HuH-7 (cell line): ENCODE results near the gene TCIRG1.
A peak's percentile ranks its signal among the peaks of the same experiment; 100 is the strongest.
"Not testable (repeated sequence)": the region's sequence is repeated elsewhere in the genome, so short reads cannot be mapped to it uniquely, and the experiment has no call there.

ENCODE experiments used
- DNase-seq: peaks from one replicate; pipeline ENCODE4 v3.0.0; 2011; ENCODE audit warnings: low spot score

The TCIRG1 gene, protein sequence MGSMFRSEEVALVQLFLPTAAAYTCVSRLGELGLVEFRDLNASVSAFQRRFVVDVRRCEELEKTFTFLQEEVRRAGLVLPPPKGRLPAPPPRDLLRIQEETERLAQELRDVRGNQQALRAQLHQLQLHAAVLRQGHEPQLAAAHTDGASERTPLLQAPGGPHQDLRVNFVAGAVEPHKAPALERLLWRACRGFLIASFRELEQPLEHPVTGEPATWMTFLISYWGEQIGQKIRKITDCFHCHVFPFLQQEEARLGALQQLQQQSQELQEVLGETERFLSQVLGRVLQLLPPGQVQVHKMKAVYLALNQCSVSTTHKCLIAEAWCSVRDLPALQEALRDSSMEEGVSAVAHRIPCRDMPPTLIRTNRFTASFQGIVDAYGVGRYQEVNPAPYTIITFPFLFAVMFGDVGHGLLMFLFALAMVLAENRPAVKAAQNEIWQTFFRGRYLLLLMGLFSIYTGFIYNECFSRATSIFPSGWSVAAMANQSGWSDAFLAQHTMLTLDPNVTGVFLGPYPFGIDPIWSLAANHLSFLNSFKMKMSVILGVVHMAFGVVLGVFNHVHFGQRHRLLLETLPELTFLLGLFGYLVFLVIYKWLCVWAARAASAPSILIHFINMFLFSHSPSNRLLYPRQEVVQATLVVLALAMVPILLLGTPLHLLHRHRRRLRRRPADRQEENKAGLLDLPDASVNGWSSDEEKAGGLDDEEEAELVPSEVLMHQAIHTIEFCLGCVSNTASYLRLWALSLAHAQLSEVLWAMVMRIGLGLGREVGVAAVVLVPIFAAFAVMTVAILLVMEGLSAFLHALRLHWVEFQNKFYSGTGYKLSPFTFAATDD

DNA sequence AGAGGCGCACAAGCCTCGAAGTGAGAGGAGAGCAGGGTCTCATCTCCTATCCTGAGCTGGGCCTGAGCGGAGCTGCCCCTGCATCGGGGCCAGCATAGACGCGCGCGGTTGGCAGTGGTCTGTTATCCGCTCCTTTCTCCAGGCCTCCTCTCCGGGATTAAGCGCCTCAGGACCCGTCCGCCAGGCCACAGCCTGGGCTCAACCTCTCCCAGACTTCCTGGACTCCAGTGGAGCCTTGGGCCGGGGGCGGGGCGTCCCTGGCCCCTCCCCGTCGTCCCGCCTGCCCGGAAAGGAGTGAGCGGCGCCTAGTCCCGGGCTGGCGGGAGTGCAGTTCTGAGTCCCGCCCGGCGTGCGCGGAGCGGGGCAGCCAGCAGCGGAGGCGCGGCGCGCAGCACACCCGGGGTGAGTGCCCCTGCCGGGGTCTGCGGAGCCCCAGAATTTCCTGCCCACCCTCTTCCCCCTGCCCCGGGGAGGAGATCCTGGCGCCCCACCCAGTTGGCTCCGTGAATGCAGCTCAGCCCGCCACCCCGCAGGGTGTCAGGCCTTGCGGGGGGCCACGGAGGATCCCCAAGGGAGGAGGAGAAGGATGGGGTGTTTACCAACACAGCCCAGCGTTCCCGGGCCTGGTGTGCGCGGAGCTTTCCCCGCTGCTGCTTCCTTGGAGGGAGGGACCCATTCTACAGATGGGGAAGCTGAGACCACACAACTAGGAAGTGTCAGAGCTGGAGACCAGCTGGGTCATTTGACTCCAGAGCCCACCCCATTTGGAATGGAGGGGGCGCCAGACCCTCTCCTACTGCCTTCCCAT lies at the start of gene TCIRG1:
Gene TCIRG1, plus strand, starts transcription at position 308 of the 808 bp plus-strand sequence. CDS start 2,247 bp downstream, outside the sequence.
- peak; percentile 100 for DNase-seq

DNA sequence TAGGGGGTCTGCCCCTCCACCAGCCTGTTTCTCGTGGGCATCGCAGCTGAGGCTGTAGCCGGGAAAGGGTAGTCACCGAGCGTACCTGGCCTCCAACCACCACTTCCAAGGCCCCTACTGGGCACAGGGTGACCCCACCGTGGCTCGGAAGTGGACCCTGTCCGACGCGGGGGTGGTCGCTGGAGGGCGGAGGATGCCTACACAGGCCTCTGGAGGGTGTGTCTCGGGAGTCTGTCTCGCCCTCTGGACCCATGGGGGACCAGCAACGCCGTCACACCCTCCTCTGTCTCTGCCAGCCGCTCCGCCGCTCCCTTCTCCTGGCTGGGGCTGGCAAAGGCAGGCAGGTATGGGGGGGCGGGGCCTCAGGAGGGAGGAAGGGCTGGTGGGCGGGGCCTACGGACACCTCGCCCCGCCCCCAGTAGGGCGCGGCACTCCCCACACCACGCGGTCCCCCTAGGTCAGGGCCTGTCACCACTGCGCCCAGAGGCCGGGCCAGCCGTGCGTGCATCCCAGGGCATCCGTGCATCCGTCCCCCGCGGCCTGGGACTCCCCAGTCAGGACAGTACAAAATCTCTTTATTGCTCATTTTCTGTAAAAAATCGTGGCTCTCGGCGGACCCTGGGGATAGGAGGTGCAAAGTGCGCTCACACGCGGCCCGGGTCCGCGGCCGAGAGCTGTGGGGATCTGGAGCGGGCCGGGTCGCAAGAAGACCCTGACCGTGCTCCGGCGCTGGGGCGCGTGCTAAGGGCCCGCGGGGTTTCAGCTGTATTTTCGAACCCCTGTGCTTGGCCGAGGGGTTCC lies 48.1 kb upstream of the TCIRG1 start:
- DNase-seq = not testable (repeated sequence)

DNA sequence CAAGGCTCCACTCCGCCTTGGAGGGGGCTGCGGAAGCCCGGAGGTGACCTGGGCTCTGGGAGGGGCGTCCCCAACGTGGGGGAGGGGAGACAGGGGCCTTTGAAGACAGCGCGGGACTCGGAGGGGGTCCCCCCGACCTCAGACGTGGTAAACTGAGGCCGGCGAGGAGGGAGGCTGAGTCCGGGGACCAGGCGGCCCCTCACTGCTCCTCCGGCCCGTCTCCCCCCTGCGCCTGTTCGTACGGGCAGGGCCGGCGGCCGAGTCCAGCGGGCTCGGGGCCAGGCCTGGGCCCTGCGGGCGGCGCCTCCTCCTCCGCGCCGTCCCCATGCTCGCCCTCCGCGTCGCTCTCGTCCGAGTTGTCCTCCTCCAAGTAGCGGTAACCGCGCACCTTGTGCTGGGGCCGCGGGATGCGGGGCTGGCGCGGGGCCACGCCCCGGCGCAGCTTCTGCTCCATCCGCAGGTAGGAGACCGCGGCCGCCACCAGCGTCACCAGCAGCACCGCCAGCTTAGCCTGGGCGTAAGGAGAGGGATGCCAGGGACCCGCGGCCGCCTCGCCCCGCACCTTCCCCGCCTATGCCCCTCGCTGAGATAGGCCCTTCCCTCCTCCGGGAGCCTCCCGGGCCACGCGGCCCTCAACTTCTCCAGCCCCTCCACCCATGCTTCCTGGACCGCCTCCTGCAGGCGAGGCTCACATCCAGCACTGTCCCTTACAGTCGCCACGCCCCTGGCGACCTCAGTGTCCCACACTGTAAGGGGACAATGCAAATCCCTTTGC lies 47.3 kb upstream of the TCIRG1 start:
- DNase-seq = not testable (repeated sequence)

DNA sequence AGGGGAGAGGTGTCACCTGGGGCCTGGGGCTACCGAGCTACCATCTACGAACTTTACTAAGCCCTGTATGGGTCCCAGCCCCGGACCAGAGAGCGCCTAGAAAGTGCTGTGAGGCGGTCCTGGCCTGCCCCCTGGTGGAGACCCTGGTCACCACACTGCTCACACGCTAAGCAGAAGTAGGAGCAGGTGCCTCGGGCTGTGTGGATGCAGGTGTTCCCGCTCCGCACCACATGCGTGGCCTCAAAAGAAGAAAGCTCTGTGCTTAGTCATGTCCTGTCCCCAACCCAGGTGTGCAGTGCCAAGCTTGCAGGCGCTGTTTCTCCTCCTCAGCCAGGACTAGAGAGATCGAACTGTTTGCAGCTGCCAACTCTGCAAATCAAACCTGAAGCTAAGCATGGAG lies 45.0 kb upstream of the TCIRG1 start:
- not testable (repeated sequence) for DNase-seq

DNA sequence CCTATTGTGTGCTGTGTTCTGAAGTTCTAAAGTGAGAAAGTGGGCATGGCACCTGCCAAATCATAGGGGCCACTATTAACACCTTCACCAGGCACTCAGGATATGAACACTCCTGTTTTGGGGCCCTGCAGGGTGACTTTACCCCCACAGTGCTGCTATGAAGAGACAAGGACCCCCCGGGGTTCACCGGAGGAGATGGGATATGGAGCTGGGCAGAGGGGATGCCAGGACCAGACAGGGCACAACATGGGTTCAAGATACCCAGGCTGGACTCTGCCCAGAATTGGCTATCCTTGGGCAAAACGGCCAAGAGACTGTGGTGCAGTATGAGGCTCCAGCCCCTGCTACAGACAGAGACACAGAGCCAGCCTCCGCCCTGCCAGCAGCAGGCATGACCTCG lies 44.4 kb upstream of the TCIRG1 start:
- not testable (repeated sequence) for DNase-seq

DNA sequence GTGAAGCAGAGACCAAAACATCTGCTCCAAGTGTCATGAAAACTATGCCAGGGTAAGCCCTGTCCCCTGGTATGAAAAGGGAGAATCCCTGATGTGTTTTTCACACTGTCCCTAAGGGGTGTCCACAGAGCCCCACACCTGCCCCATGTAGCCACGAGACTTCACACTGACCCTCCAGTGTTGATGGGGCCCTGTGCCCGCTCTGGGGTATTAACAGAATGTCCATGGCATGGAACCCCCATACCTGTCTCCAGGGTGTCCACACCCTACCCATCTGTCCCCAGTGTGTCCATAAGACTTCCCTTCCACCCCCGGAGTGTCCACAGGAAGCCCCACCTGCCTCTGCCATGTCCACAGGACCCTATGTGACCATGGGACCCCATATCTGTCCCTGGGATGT lies 43.7 kb upstream of the TCIRG1 start:
- not testable (repeated sequence) for DNase-seq

DNA sequence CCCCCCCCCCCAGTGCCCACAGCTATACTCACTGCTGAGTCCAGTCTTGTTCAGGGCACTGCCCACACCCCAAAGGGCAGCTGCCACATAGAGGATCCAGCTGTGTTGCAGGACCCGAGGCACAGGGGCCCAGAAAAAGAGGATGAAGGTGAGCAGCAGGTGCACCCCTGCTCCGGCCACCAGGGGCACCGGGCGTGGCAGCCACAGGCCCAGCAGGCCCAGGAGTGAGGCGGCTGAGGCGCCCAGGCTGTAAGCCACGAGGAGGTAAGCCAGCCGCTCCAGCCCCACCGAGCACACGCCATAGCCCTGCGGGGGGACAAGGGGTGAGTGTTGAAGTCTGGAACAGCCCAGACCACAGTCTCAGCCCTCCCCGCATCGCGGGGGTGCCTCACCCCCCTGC lies 43.2 kb upstream of the TCIRG1 start:
- not testable (repeated sequence) for DNase-seq

DNA sequence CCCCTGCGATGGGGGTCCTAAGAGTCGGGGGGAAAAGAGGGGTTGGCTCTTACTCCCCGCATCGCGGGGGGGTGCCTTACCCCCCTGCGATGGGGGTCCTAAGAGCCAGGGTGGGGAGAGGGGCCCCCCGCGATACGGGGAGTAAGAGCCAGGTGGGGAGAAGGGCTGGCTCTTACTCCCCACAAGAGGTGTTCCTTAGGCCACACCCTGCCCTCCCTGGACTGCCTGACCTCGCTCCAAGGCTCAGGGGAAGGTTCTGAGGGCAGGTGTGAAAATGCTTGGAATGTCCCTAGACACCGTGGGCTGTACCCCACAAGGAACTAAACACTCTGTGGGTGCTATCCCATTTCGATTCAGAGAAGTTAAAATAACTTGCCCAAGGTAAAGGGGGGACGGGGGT lies 42.8 kb upstream of the TCIRG1 start:
- DNase-seq = no peak

DNA sequence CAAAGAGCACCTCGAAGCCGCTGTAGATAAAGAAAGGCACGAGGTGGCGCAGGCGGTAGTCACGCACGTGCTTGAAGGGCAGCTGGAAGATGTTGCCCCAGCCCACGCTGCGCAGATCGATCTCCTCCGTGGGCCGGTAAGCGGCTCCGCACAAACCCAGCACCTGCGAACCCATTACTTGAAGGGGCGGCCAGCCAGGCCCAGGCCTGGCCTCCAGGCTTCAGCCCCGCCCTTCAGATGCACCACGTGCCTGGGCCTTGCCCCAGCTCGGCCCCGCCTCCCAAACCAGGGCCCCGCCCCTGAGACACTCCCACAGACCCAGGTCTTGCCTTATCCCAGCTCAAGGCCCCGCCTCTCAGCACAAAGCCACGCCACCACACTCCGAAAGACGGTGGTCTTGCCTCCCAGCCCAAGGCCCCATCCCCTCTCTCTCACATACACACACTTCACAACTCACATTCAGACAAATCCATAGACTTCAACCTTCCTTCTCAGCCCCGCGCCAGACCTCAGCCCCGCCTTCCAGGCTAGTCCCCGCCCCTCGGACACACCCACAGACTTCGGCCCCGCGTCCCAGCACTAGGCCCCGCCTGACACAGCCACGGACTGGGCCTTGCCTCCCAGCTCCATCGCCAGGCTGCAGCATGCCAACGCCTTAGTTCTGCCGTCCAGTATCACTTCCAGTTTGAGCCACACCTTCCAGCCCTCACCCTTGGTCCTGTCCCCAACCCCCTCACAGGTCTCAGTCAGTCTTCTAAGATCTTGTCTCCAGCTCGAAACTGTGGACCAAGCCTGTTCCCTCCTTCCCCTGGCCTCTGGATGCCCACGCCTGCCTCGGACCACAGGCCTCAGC lies 42.0 kb upstream of the TCIRG1 start:
- DNase-seq = peak; percentile 99

DNA sequence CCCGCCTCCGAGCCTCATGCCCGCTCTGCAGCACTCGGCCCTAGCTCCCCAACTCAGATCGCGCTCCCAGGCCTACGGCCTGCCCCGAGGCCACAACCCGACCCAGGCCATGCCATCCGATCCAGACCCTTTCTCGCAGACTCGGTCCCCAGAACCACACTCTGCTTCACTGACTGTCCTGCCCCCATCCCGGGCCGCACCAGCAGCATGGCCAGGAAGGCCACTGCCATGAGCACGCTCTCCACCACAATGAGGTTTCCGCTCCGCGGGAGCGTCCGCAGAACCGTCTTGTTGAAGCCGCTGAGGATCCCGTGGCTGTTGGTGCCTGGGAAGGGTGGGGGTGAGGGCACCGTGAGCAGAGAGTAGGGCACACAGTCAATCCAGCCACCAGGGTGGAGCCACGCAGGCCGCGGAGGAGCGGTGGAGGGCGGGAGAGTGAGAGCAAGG lies 41.3 kb upstream of the TCIRG1 start:
- no peak for DNase-seq

DNA sequence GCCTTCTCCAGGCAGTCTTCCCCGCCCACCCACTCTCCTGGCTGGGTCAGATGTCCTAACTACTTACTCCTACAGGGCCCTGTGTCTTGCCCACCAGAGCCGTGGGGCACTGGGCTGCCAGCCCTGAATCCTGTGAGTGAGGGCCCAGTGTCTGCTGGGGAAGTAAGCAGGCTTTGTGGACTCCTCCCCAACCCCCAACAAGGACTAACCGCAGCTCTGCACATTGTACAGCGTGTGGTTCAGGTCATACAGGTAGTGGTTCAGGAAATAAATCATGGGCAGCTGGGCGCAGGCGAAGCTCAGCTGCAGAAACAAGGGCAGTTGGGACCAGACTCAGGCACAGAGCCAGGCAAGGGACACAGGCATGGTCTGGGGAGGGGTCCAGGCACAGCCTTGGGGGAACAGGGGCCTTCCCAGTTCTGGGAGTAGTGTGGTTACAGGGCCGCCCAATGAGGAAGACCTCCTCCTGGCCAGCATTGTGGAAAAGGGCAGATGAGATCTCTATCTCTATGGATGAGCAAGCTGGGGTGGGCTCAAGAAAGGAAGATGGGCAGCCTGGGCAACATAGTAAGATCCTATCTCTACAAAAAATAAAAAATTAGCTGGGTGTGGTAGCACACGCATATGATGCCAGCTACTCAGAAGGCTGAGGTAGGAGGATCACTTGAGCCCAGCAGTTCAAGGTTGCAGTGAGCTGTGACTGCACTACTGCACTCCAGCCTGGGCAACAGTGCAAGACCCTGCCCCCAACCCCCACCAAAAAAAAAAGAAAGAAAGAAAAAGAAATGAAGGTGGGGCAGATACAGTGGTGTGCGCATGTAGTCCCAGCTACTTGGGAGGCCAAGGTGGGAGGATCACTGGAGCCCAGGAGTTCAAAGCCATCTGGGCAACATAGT lies 40.4 kb upstream of the TCIRG1 start:
- no peak for DNase-seq

DNA sequence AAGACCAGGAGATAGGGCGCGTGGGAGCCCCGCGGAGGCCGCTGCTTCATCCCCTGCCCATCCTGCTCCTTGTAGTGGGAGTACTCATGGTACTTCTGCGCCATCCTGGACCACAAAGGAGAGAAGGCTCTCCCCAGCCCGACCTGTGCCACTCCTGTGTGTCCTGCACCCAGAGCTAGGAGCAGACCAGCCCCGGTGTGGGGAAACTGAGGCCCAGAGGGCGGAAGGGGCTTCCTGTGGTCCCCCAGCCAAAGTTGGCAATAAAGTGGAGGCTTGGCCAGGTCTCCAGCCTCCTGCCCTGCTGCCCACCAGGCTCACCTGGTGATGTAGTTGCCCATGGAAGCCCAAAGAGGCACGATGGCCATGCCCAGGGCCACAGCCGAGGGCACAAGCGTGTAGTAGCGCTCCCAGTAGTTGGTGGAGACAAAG lies 39.6 kb upstream of the TCIRG1 start:
- no peak for DNase-seq

DNA sequence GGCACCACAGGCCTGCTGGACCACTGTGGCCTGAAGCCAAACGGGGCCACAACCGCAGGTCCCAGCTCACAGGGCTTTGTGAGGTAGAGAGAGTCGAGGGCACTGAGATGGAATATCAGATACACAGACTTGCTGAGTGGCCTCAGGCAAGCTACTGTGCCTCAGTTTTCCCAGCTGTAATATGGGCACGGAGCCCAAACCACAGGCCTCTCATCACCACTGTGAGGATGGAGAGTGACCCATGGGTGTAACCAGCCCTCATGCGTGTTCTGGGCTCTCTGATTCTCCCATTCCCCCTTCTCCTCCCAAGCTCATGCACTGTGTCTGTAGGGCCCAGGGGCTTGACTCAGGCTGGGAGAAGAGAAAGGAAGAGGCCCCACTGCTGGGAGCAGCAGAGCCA lies 39.1 kb upstream of the TCIRG1 start:
- DNase-seq = no peak

DNA sequence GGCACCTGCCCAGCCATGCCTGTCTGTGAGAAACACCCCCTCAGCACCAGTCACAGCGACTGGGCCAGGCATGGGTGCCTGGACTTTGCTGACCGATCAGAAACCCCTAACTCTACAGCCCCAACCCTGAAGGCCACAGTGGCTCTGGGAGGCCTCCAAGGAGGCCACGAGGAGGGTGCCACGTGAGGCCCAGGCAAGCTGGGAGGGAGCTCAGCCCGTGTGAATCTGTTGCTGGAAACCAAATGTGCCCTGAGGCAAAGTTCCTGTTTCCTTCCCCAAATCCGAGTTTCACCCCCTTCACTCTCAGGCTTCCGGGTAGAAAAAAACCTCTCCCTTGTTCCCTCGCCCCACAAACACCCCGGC lies 36.3 kb upstream of the TCIRG1 start:
- DNase-seq = no peak

DNA sequence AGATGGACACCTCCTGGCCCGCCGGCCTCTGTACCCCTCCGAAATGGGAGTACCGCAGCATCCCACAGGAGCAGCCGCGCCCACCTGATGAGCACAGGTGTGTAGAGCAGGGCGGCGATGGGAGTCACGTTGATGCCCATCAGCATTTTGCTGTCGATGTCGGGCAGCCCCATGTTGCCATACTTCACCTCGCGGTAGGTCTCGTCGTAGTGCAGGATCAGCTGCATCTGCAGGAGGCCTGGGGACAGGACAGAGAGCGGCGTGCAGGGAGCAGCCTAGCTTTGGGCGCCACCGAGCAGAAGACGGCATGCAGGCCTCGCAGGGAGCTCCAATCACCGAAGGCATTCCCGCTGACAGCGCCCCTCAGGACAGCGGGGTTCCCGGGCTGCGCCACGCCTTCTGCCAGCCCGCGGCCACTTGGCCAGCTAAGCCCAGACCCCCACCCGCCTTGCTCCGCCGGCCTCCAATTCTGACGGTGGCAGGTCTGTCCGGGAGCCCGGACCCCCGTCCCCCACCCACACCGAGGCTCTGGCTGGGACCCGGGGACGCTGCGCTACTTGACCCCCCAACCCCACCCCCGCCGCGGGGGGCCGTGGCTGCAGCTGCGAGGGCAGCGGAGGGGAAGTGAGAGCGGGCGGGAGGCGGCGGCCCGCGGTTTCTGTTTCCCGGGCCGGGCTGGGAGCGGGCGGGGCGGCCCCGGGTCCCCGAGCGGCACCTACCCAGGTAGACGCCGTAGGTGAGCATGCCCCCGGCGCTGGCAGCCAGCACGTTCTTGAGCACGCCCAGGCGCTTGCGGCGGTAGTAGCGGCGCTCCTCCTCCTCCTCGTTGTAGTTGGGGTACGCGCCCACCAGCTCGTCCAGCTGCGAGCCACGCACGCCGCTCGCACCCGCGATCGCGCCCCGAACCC lies 35.6 kb upstream of the TCIRG1 start:
- peak; percentile 88 for DNase-seq

DNA sequence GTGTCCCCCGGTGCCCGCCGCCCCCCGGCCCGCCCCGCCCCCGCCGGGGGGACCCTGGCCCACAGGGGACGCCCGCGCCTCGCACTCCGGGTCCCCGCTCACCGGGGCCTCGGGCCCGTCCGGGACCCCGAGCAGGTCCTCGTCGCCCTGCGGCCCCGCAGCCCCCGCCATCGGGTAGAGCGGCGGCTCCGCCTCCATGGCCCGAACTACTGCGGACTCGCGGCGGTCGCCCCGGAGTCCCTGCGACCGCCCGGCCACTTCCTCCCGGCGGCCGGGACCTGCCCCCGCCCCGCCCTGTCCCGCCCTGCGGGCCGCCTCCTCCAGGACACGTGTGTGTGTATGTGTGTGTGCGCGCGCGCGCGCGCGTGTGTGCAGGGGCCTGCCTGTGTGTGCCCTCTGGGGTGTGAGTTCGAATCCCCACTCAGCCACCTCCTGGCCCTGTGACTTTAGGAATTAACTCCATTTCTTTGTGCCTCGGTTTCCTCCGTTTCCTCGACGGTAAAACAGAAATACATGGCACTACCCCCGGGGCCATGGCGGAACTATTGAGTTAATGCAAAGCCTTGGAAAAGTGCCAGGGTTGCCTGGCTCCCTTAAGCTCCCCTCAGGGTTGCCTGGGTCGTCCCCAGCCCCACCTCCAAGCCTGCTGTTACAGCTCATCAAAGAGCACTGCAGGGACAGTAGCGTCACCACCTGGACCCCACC lies 34.8 kb upstream of the TCIRG1 start, which contains the start of gene UNC93B1:
Gene UNC93B1, minus strand, starts transcription at position 252 of the 705 bp plus-strand sequence. Its CDS starts 54 bp downstream, at position 198.
- DNase-seq = peak; percentile 100
